Kidney (tissue), 14 donors: ENCODE measurements around the gene RTEL1. TPM values are rescaled to one million over a fixed set of nuclear protein-coding genes. Genes with fewer than 3 reads are reported as not detected.
A peak's percentile ranks its signal among the peaks of the same experiment; 100 is the strongest.

ENCODE experiments used
- DNase-seq, 5 donors: peaks; one replicate each; pipeline ENCODE4 v3.0.0-alpha.2; 2013 to 2020
- FAIRE-seq: peaks from 2 replicates; lab custom pipeline; 2012; peaks lifted over from hg19 to GRCh38; lab: Jason Lieb, UNC
- H3K27ac ChIP-seq, 2 donors: one replicate each; pipeline ENCODE4 v1.7.0; 2013; ENCODE audit warnings: low read depth in 2 of 2, low read length in 2 of 2, inconsistent platforms in 1 of 2
- H3K27me3 ChIP-seq: one replicate; pipeline ENCODE4 v1.7.1; 2013; ENCODE audit warnings: low read length, inconsistent platforms; ENCODE audit not compliant: control insufficient read depth, insufficient read depth
- H3K36me3 ChIP-seq, 3 donors: one replicate each; pipeline versions ENCODE4 v1.7.0 to v1.7.1; 2013; ENCODE audit warnings: low read length in 3 of 3, control low read depth in 1 of 3, inconsistent platforms in 1 of 3; ENCODE audit not compliant: insufficient read depth in 3 of 3, control insufficient read depth in 2 of 3
- H3K4me1 ChIP-seq, 3 donors: one replicate each; pipeline versions ENCODE4 v1.7.0 to v1.7.1; 2013; ENCODE audit warnings: low read length in 3 of 3, inconsistent platforms in 1 of 3, low read depth in 1 of 3; ENCODE audit not compliant: control insufficient read depth in 2 of 3, insufficient read depth in 2 of 3
- H3K4me3 ChIP-seq, 3 donors: one replicate each; pipeline versions ENCODE4 v1.7.0 to v1.8.1; 2013; ENCODE audit warnings: low read length in 3 of 3, control low read depth in 1 of 3, inconsistent platforms in 1 of 3
- H3K9ac ChIP-seq, 3 donors: one replicate each; pipeline versions ENCODE4 v1.7.0 to v1.7.1; 2013; ENCODE audit warnings: low read length in 3 of 3, control low read depth in 1 of 3, inconsistent platforms in 1 of 3
- H3K9me3 ChIP-seq, 3 donors: one replicate each; pipeline versions ENCODE4 v1.7.0 to v1.7.1; 2013; ENCODE audit warnings: low read length in 3 of 3, control low read depth in 1 of 3, inconsistent platforms in 1 of 3; ENCODE audit not compliant: control insufficient read depth in 2 of 3, insufficient read depth in 1 of 3
- intact Hi-C: fragments of 100-400 bp; cut with DNase I; formaldehyde crosslinking; loops from one replicate; pipeline ENCODE4 v1.11.1; 2022
- polyA plus RNA-seq: library from polyadenylated mRNA; stranded (reverse); fragments of 350-450 nt; fragmentation: Illumina TruSeq; extraction: RNeasy Lipid Tissue Mini Kit (QIAGEN cat#74804); gene quantifications from one replicate; pipeline ENCODE4 v1.2.3, GENCODE V29; 2014; ENCODE audit warnings: low read depth, low replicate concordance; ENCODE audit not compliant: insufficient read depth
- total RNA-seq: library from RNA; stranded (reverse); fragmentation: NEBNext Ultra II Directional; extraction: Animal tissue kit (Norgen Biotek cat#: 25700); gene quantifications from one replicate; pipeline ENCODE4 v1.2.1, GENCODE V29; 2021
- TF ChIP-seq, protein P1 (sequence below): IDR thresholded peaks from 3 replicates; pipeline ENCODE4 v1.5.1; 2012; ENCODE audit warnings: mild to moderate bottlenecking, moderate library complexity, borderline replicate concordance; ENCODE audit not compliant: insufficient read depth; ENCODE audit errors: extremely low read depth
- donor health status: control.
- donor health status: control.
- donor health status: control.
- donor health status: control.
- donor health status: control.
- donor health status: DM: yes; HTN: yes; CAD: no.
- donor health status: Normal renal cell carcinoma (clear cell type).

The RTEL1 gene
- total and polyA plus RNA-seq, 2 donors from 2014 or later: 5.3 to 37.7 TPM

DNA sequence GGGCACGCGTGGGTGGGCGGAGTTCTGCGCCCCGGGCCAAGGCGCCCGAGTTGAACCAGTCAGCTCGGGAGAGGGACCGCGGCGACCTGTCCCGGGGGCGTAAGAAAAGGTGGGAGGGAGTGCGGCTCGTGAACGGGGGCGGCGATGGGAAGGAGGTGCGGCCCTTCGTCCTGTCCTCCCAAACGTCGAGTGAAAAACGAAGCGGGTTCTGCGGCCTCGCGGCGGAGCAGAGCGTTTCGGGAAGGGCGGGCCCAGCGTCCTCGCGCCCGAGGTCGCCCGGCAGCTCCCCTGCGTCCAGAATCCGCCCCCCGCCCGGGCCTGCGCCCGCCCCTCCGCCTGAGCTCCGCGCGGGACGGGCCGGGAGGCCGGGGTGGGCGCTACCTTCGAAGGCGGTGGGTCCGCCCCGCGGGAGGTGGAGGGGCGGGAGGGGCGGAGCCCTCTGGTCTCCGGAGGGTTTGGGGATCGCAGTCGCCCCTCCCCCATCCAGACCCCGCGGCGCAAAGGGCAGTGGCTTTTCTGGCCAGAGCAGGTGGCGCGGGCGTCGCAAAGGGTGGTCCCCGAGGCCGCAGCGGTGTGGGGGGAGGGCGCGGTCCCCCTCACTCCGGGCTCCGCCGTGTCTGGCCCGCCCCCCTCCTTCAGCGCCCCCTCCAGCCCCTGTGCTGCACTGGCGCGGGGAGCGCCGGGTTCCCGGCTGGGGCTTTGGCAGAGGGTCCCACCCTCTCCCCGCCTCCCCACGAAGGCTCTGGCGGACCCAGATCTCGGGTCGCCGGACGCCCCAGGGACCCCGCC lies 5.7 kb upstream of the RTEL1 start:
- intact Hi-C loops: no loop called here
- Histone ChIP-seq H3K9ac (no peak overlapping the region), H3K27ac (no peak overlapping the region), H3K36me3 (no peaks in the 10 kb centered on the region), H3K9me3 (no peaks in the 10 kb centered on the region), H3K27me3 (no peaks in the 10 kb centered on the region), H3K4me3 (peak overlapping the region in 1 of 3 donors; percentile 37), H3K4me1 (peaks cover 0 to 20% (median 5%) of the 10 kb centered on the region in 3 donors)
- TF ChIP-seq, protein P1, sequence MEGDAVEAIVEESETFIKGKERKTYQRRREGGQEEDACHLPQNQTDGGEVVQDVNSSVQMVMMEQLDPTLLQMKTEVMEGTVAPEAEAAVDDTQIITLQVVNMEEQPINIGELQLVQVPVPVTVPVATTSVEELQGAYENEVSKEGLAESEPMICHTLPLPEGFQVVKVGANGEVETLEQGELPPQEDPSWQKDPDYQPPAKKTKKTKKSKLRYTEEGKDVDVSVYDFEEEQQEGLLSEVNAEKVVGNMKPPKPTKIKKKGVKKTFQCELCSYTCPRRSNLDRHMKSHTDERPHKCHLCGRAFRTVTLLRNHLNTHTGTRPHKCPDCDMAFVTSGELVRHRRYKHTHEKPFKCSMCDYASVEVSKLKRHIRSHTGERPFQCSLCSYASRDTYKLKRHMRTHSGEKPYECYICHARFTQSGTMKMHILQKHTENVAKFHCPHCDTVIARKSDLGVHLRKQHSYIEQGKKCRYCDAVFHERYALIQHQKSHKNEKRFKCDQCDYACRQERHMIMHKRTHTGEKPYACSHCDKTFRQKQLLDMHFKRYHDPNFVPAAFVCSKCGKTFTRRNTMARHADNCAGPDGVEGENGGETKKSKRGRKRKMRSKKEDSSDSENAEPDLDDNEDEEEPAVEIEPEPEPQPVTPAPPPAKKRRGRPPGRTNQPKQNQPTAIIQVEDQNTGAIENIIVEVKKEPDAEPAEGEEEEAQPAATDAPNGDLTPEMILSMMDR: no peak
- DNase-seq (peak; percentile 47 to 89 (median 77)), FAIRE-seq (no peak)

DNA sequence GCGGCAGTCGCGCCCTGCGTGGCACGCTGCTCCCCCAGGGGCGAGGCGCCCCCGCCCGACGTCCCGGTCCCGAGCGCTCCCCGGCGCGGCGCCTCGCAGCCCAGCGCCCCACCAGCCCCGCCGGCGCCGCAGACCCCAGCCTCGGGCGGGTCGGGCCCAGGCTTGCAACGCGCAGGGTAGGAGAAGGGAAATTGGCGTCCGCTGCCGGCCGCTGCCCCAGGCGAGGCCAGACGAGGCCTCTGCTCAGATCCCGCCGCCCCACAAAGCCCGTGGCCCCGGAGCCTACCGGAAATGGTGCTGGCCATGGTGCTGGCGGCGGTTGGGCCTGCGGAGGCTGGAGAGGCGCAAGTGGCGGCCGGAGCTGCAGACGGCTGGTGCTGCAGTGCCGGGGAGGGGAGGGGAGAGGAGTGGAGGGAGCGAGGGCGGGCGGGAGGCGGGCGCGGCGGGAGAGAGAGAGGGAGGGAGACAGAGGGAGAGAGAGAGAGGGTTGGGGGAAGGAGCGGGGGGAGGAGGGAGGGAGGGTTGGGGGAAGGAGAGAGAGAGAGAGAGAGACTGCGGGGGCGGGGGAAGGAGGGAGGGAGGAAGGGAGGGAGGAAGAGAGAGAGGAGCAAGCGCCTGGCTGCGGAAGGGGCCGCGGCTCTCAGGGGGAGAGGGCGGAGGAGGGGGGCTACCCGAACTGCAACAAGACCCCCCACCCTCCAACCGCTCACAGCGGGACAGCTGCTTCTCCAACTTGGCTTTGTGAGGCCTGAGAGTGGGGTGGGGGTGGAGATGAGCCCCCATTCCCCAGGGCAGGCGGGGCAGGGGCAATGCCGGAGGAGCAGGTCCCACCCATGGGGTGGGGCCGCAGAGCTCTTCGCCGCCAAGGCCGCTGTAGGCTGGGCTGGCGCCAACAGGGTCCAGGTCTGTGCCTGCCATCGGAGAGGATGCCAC lies 4.8 kb upstream of the RTEL1 start, which contains the start of gene STMN3:
Gene STMN3 (minus strand): TSS at position 384 of the 933 bp plus-strand sequence. CDS start 79 bp downstream, at position 305.
- Histone ChIP-seq H3K9me3 (no peaks in the 10 kb centered on the region), H3K4me1 (peaks cover 0 to 23% (median 5%) of the 10 kb centered on the region in 3 donors), H3K4me3 (peak within 1 kb of the TSS in 2 of 3 donors; percentile 42 to 46), H3K27ac (no peak within 1 kb of the TSS), H3K27me3 (no peaks in the 10 kb centered on the region), H3K9ac (peak within 1 kb of the TSS in 1 of 3 donors; percentile 40), H3K36me3 (no peaks in the 10 kb centered on the region)
- DNase-seq: peak; percentile 97 to 98 (median 97)
- intact Hi-C loops: no loop called here
- TF ChIP-seq, protein P1: no peak
- no peak for FAIRE-seq

DNA sequence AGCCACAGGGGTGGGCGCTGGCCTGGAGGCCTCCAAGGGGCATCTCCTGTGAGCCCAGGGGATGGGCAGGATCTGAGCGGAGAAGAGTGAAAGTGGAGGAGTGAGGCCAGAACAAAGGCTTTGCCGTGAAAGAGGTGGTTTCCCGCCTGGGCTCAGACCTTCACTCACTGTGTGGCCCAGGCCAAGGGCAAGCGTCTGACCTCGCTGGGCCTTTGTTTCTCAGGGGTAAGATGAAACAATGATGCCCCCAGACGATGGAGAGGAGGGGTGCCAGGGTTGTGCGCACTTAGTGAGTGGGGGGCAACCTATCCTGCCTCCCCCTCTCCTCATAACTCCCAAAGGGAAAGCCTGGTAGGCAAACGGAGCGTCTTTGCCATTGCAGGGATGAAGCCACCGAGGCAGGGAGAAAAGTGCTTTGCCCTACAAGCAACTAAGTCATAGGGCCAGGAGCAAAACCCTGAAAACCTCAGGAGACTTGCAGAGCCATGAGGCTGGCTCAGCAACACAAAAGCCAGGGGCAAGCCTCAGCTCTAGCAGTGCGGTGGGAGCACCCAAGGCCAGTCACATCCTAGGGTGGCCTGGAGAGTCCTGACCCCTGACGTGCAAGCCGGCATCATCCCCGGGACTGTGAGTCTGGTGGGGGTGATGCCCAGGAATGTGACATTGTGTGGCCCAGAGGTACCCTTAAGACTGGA lies 4.0 kb upstream of the RTEL1 start:
- H3K27me3 ChIP-seq: no peaks in the 10 kb centered on the region
- H3K9me3 ChIP-seq: no peaks in the 10 kb centered on the region
- H3K36me3 ChIP-seq: no peaks in the 10 kb centered on the region
- no peak overlapping the region for H3K27ac ChIP-seq
- H3K9ac ChIP-seq: no peak overlapping the region
- TF ChIP-seq, protein P1: no peak
- intact Hi-C loops: no loop called here
- H3K4me1 ChIP-seq: peaks cover 0 to 25% (median 5%) of the 10 kb centered on the region in 3 donors
- FAIRE-seq (no peak), DNase-seq (peak in 1 of 5 donors; percentile 61)
- H3K4me3 ChIP-seq: peak overlapping the region in 1 of 3 donors; percentile 46
